CD4-positive, alpha-beta T cell treated with Interleukin-17A for 1 hour (primary cell): ENCODE results near the gene SYNDIG1.

Experiments
- DNase-seq: peaks from one replicate; pipeline ENCODE4 v3.0.0-alpha.2; 2020

Gene SYNDIG1

GRCh38 chr20:24640686-24641085, 171.3 kb downstream of the SYNDIG1 start:
- DNase-seq = no peak

GRCh38 chr20:24643731-24644626, 174.6 kb downstream of the SYNDIG1 start:
- no peak for DNase-seq

- no peak for DNase-seq
Observed at GRCh38 chr20:24646321-24646720, 176.9 kb downstream of the SYNDIG1 start.

- DNase-seq = no peak
Observed at GRCh38 chr20:24647713-24648112, 178.3 kb downstream of the SYNDIG1 start.

- DNase-seq = no peak
Observed at GRCh38 chr20:24648481-24648880, 179.1 kb downstream of the SYNDIG1 start.

GRCh38 chr20:24648919-24649318, 179.5 kb downstream of the SYNDIG1 start:
- DNase-seq = no peak

- no peak for DNase-seq
Observed at GRCh38 chr20:24649787-24650490, 180.5 kb downstream of the SYNDIG1 start.

- no peak for DNase-seq
Observed at GRCh38 chr20:24651171-24651975, 181.9 kb downstream of the SYNDIG1 start.

- DNase-seq = no peak
Observed at GRCh38 chr20:24651976-24652345, 182.5 kb downstream of the SYNDIG1 start.

GRCh38 chr20:24653306-24653705, 183.9 kb downstream of the SYNDIG1 start:
- no peak for DNase-seq

- DNase-seq = no peak
Observed at GRCh38 chr20:24654425-24654824, 185.0 kb downstream of the SYNDIG1 start.

- DNase-seq = no peak
Observed at GRCh38 chr20:24656391-24656790, 187.0 kb downstream of the SYNDIG1 start.

GRCh38 chr20:24657196-24657595, 187.8 kb downstream of the SYNDIG1 start:
- no peak for DNase-seq

GRCh38 chr20:24657878-24658620, 188.6 kb downstream of the SYNDIG1 start:
- DNase-seq = no peak

GRCh38 chr20:24658920-24659660, 189.7 kb downstream of the SYNDIG1 start:
- no peak for DNase-seq

- DNase-seq = no peak
Observed at GRCh38 chr20:24659835-24660234, 190.4 kb downstream of the SYNDIG1 start.

- no peak for DNase-seq
Observed at GRCh38 chr20:24660651-24661050, 191.2 kb downstream of the SYNDIG1 start.

- DNase-seq = no peak
Observed at GRCh38 chr20:24661255-24661654, 191.8 kb downstream of the SYNDIG1 start.

GRCh38 chr20:24662322-24662721, 192.9 kb downstream of the SYNDIG1 start:
- no peak for DNase-seq

- no peak for DNase-seq
Observed at GRCh38 chr20:24662752-24663365, 193.4 kb downstream of the SYNDIG1 start.

GRCh38 chr20:24663496-24663895, 194.1 kb downstream of the SYNDIG1 start:
- DNase-seq = no peak
